GM18868 (cell line): ENCODE data around the gene SIGLEC9.

ENCODE experiments used
- ATAC-seq: cut with Tn5 transposase; IDR thresholded peaks from one replicate; pipeline ENCODE4 v1.9.1; 2021; ENCODE audit warnings: mild to moderate bottlenecking, moderate library complexity; ENCODE audit not compliant: unreplicated experiment

Gene SIGLEC9

DNA sequence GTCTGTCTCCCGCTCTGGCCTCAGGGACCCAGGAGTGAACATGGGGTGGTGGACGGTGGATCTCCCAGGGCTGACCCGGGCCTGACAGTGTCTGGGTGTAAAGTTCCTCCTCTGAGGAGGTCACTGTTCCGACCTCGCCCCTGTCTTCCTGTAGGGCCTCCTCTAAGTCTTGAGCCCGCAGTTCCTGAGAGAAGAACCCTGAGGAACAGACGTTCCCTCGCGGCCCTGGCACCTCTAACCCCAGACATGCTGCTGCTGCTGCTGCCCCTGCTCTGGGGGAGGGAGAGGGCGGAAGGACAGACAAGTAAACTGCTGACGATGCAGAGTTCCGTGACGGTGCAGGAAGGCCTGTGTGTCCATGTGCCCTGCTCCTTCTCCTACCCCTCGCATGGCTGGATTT lies at the start of gene SIGLEC9:
Gene SIGLEC9 (plus strand): TSS at position 178 of the 400 bp plus-strand sequence. CDS start 69 bp downstream, at position 247.
- ATAC-seq = no peak

DNA sequence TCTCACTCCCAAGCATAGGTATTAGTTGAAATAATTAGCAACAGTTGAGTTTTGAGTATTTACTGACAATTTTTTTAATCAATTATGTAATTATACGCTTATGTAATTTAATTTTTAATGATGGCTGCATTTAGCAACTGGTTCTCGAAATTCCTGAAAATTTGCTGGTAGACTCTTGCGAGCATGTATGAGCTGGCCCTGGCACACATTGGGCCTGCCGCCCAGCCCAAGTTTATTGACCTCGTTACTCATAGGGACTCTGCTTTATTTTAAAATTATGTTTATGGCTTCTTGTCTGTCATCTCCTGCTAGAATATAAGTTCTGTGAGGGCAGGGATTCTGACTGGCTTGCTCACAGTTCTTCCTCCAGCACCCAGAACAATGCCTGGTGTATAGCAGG lies 48.7 kb upstream of the SIGLEC9 start:
- ATAC-seq = no peak

DNA sequence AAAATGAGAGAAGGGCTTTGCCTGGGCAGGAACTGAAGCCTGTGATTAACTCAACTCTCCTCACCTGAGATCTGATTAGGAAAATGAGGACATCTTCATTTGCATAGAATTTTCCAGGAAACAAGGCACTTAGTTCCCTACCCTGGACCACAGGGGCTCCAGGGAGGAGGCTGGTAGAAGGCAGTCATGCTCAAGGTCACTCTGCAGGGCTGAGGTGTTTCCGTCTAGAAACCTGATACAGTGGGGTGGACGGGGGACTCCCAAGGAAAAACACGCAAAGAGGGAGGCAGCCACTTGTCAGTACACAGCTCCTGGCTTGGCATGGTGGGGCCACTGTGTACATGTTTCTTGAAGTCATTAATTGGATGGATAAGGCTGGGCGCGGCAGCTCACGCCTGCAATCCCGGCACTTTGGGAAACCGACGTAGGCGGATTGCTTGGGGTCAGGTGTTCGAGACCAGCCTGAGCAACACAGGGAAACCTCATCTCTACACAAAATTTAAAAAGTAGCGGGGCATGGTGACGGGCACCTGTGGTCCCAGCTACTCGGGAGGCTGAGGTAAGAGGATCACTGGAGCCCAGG lies 48.0 kb upstream of the SIGLEC9 start:
- no peak for ATAC-seq

DNA sequence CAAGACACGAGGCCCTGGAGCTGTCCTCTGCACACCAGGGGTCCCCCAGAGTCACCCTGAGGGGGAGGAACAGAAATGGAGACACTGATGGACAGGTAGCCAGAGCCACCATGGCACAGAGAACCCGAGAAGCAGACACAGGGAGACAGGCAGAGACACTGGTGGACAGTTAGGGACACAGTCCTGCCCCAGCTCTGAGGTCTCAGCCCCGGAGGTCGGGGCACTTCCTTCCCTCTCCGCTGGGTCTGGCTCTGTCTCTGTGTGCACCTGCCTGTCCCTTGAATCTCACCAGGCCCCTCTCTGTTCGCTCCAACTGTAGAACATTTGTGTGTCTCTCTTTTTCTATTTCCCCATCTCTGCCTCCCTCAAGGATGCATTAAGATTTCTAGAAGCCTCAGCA lies 46.6 kb upstream of the SIGLEC9 start:
- ATAC-seq = no peak

DNA sequence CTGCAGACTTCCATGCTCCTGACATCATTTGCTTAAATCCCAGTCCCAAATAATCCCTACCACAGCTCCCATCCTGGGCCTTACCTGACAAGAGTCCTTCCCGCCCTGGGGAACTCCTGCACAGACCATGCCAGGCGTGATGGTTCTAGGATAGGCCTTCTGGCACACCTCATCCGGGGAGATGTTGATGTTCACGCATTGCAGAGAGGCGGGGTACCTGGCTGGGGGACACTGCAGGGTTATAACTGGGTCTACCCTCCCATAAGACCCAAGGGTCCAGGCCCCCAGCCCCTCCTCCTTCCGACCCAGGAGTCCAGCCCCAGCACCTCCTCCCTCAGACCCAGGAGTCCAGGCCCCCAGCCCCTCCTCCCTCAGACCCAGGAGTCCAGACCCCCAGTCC lies 46.0 kb upstream of the SIGLEC9 start:
- ATAC-seq = no peak

DNA sequence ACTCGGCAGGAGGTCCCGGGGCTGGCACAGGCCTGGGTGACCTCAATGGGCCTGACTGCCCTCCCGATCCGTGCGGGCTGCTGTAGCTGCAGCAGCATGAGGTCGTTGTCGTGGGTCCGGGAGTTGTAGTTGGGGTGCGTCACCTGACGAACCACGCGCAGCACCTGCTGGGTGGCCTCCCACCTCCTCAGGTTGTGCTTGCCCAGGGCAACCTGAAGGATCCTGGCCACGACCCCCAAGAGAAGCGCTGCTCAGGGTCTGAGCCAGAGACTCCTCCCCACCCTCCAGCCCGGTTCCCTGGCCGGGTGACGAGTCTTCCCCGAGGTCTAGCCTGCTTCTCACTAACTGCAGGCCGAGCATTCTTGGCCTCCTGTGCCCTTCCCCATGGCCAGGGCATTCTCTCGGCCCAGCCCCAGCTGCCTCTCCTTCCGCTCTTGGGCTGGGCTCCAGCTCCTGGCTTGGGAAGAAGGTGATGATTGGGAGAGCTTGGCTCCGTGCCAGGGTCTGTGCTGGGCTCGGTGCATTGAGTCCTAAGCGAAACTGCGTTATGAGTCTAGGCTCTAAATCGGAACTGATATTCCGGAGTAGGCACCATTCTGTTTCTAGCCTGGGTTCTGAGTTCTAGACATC lies 45.1 kb upstream of the SIGLEC9 start:
- ATAC-seq = no peak

DNA sequence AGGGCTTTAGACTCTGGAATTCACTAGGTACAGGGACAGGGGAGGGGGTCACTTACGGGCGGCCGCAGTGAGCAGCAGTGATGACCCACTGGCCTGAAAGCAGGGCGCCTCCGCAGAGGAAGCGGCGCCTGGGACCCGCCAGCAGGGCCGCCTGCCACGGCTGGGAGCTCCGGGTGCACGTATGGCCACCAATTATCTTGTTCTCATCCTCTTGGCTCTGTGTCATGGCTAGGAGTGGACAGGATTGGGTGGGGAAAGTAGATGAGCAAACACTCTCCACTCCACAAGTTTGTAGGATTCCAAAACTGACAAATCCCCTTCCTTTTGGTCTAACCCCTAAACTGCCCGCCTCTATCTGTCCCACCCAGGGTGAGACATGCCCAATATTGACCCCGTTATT lies 43.2 kb upstream of the SIGLEC9 start:
- no peak for ATAC-seq

DNA sequence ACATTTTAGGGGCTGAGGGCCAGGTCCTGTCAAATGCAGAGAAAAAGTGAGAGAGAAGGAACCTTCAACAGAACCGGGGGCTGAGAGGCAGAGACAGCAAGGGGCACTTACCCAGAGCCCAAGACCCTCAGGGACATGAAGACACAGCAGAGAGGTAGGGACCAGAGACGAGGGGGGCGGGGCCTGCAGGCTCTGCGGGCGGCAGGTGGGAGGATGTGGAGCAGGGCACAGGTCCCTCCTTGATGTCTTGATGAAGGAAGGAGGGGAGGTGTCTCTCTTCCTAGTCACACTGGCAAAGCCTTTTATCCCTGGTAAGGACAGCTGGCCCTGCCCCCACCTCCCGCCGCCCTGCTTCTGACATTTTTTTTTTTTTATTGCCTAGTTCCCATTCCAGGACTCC lies 42.1 kb upstream of the SIGLEC9 start, which contains the start of gene KLK14:
Gene KLK14 (minus strand): TSS at position 277 of the 400 bp plus-strand sequence. CDS start 273 bp downstream, at position 4.
- no peak for ATAC-seq

DNA sequence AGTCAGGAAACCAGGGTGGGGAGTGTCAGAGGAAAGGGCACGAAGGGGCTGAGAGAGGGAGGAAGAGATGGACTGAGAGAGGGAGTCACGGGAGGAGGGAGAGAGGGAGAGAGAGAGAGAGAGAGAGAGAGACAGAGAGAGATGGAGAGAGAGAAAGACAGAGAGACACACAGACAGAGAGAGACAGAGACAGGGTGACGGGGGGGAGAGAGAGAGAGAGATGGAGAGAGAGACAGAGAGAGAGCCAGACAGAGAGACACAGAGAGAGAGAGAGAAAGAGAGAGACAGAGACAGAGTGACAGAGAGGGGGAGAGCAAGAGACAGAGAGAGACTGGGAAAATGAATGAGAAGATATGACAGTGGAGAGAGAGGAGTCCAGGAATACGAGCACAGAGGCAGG lies 41.5 kb upstream of the SIGLEC9 start:
- no peak for ATAC-seq

DNA sequence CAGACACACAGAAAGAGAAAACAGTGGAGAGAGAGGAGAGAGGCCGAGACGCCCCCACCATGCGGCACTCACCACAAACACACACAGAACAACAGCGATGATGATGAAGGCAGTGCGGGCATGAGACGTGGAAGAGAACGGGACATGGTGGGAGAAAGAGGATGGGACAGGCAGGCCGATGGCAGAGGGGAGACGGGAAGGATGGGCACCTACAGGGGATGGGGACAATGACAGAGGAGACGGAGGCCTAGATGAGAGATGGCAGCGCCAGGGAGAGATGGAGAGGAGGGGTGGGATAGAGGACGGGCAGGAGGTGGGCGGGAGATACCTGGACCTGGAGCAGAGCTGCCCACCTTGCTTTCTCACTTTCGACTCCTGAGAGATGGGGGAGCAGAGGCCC lies 40.9 kb upstream of the SIGLEC9 start:
- ATAC-seq = no peak

DNA sequence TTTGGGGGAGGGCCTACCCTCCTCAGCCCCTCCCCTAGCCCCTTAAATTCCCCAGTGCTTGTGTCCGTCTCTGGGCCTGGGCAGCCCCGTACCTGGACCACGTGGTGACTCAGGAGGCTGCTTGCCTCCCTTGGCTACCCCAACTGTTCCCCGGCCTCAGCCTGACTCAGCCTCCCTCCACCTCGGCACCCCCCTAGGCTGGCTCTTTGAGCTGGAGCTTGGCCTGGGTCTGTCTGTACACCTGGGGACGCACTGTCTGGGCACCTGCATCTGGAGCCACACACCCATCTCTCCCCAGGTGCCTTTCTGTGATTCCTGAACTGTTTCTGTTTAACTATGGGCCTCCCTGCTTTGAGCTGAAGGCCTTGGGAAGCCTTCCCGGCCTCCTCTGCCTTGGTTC lies 40.2 kb upstream of the SIGLEC9 start:
- ATAC-seq = no peak

DNA sequence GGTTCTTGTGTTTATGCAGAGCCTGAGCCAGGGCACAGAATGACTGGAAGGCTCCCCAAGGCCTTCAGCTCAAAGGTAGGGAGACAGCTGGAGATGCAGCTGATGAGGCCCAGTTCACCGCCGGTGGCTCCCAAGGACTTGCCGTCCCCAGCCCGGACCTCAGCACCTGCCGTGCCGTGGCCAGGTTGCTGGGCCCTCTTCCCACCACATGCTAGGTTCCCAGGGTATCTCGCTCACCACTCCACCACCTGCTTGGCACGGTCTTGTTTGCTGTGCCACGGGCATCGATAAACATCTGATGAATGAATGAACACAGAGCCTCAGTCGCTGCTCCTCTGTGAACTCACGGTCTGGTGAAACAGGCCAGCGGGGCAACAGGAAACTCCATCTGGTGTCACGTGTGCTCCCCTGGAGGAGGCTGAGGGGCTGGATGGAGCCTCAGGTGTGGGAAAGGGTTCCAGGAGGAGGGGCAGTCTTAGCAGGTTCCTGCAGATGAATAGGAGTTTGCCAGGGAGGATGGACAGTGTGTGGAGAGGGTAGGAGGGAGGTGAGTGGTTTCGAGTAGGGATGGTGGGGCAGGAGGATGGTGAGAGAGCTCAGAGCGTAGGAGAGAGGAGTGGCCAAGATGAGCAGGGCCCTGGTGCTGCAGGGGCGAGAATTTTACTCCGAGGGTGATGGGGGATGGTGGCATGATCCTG lies 38.4 kb upstream of the SIGLEC9 start:
- ATAC-seq = no peak

DNA sequence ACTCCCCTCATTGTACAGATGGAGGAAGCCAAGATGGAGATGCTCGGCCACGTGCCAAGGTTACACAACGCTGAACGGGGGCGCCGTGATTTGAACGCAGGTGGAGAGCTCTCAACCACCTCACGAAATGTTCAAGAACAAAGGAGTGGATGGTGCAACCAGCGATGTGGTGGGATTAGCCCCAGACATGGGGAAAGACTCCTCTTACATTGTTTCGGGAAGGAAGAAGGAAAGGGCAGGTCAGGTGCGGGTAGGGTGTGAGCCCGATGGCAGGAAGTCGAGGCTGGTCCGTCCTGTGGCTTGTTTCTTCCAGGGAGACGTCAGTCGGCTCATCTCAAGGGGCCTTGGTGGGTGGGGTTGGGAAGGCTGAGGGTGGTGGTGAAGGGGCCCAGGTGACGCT lies 34.9 kb upstream of the SIGLEC9 start:
- ATAC-seq = no peak

DNA sequence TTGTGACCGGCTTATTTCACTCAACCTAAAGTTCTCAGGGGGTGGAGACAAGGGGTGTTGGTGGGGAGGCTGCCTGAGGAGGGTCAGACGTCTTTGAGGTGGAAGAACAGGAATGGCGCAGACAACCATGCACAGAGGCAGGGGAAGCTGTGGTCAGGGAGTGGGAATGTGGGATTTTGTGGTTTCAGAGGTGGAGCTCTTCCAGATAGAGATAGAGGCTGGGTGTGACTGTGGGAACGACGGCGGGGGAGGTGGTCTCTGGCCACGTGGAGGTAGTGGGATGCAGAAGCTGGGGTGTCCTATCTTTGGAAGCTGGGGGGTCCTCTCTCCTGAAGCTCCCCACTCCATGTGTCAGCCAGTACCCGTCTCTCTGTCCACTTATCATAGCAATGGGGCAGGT lies 34.2 kb upstream of the SIGLEC9 start:
- ATAC-seq = no peak

DNA sequence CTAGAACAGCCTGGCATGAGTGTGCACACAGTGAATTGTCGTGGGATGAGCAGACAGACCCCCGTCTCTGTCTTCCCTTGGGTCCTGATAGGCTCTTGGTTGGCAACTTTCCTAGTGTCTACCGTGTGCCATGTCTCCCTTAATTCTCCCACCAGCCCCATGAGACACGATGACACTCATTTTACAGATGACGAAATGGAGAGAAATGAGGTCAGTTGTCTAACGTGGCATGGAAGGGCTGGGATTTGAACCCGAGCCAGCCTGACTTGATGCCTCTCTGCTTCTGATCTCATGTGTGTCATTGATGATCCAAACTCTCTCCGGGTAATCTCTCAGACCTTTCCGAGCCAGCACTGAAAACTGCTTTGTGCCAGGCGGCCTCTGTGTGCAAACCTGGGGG lies 33.6 kb upstream of the SIGLEC9 start:
- no peak for ATAC-seq

DNA sequence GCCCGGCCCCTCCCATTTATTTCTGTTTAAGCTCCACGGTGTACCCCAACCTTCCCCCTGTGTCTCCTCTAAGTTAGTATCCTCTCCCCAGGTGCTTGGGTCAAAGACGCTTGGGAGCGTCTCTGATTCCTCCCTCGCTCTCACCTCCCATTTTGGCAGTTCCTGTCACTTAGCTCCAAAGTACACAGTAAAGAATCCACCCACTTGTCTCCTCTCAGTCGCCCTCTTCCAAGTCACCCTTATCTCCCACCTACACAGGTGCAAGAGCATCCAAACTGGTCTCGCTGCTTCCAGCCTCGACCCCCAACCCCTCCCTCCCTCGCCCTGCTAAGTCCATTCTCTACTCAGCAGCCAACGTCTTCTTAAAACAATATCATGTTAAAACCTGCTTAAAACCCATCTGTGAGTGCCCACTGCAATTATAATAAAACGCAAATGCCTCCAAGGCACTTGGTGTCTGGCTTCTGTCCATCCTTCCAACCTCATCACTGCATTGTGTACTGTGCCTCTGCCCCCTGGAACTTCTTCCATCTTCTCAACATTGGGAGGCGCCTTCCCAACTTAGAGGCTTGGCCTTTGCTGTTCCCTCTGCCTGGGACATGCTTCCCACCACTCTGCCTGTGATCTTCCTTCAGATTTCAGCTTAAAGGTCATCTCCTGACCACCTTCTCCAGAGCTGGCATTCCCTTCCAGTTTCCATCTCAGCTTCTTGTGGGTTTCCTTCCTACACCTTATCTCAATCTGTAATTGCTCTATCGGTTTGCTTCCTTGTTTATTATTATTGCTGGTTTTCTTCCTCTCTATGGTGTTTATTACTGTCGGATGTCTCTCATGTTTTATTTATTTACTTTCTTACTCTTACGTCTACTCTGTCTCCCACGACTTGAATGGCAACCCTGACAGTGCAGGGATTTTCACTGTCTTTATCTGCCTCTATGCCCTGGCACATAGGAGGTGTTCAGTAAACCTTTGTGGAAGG lies 32.5 kb upstream of the SIGLEC9 start:
- no peak for ATAC-seq

DNA sequence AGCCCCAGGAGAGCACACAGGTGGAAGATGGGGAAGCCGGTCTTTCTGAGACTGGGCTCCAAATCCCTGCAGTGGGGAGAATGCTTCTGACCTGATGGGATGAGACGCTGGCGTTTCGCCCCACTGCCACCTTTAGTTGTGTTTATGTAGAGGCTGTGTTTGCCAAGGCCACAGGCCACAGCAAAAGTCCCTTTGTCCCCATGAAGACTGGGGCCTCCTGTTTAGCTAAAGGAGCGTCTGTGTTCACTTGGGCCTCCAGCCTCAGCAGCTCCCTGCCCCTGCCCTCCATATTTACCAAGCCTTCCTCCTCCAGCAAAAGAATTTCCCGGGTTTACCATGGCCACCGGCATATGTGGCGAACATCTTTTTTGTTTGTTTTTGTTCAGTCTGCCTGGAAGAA lies 31.6 kb upstream of the SIGLEC9 start:
- ATAC-seq = no peak

DNA sequence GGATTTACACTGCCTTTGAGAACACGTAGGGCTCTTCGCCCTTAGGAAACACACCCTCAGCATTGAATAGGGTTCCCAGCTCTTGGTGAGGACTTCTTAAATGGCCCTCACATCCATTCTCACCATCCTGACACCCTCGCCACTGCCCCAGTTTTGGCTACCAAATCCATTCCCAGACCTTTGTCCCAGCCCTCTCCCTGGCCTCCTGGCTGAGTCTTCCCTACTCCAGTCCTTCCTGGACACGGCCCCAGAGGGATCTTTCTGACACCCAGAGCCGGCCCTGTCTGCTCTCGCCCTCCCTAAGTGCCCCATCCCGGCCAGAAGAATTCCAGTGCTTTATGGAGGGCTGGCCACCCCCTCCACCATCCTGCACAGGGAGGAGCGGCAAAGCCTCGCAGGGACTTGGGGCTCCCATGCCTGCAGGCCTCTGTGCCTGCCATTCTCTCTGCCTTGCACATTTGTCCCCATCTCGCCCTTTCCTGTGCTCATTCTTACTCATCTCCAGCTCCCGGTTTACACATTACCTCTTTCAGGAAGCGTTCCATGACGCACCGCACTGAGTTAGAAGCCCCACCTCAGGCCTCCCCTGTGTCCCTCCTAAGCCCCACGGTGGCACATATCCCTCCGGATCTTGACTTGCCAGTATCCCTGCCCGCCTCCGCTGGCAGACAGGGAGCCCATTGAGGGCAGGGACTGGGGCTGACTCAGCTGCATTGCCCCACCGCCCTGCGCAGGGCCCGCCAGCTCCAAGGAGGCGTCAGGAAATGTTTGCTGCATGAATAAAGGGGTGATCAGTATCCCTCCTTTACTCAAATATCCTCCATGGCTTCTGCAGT lies 31.0 kb upstream of the SIGLEC9 start:
- ATAC-seq = no peak

DNA sequence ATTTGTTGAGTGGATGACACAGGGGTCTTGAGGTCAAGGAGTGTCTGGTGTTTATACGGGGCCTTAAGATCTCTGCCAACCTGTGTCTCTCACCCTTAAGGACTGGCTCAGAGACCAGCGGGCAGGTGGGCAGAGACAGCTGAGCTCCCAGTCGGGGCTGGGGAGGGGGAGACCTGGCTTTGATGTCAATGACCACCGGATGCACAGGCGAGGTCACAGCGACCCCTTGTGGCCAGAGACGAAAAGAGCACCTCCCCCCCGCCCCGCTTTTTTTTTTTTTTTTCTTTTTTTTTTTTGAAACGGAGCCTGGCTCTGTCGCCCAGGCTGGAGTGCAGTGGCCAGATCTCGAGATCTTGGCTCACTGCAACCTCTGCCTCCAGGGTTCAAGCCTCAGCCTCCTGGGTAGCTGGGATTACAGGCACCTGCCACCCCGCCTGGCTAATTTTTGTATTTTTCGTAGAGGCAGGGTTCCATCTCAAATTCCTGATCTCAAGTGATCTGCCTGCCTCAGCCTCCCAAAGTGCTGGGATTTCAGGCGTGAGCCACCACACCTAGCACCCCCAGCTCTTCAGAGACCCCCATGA lies 29.9 kb upstream of the SIGLEC9 start:
- no peak for ATAC-seq
